HepG2 (cell line): ENCODE data around the gene GNA12. TPM values are rescaled to one million over a fixed set of nuclear protein-coding genes. Genes with fewer than 3 reads are reported as not detected.
A peak's percentile ranks its signal among the peaks of the same experiment; 100 is the strongest.

Experiments
- ARID5B ChIP-seq: IDR thresholded peaks from 2 replicates; pipeline ENCODE4 v1.4.0; 2020; ENCODE audit warnings: mild to moderate bottlenecking, missing genetic modification reagents
- CCDC6 ChIP-seq: sonication (generic); formaldehyde crosslinking; IDR thresholded peaks from 2 replicates; pipeline ENCODE4 v1.8.1; 2022; ENCODE audit warnings: mild to moderate bottlenecking, missing genetic modification reagents, moderate library complexity
- DRAP1 ChIP-seq: IDR thresholded peaks from 2 replicates; pipeline ENCODE4 v1.6.1; 2016; ENCODE audit warnings: missing genetic modification reagents, missing compliant biosample characterization
- EEA1 ChIP-seq: sonication (generic); formaldehyde crosslinking; IDR thresholded peaks from 2 replicates; pipeline ENCODE4 v1.5.1; 2020; ENCODE audit warnings: mild to moderate bottlenecking, missing genetic modification reagents, borderline replicate concordance
- HNF4A ChIP-seq: sonication (generic); formaldehyde crosslinking; IDR thresholded peaks from 2 replicates; pipeline ENCODE4 v1.4.0; 2020; ENCODE audit warnings: missing genetic modification reagents
- IKZF5 ChIP-seq: IDR thresholded peaks from 2 replicates; pipeline ENCODE4 v1.6.1; 2018; ENCODE audit warnings: missing genetic modification reagents, mild to moderate bottlenecking, missing compliant biosample characterization
- KLF12 ChIP-seq: sonication (generic); formaldehyde crosslinking; IDR thresholded peaks from 2 replicates; pipeline ENCODE4 v1.4.0; 2020; ENCODE audit warnings: missing genetic modification reagents, borderline replicate concordance
- MBNL3 ChIP-seq: fragments of 250-450 bp; sonication (Bioruptor Pico); conservative IDR thresholded peaks from 2 replicates; pipeline ENCODE4 v1.8.0; 2022; ENCODE audit warnings: mild to moderate bottlenecking, inconsistent platforms
- MED1 ChIP-seq: sonication (generic); formaldehyde crosslinking; IDR thresholded peaks from 2 replicates; pipeline ENCODE4 v1.4.0; 2020; ENCODE audit warnings: missing genetic modification reagents
- NFATC3 ChIP-seq: sonication (generic); formaldehyde crosslinking; IDR thresholded peaks from 2 replicates; pipeline ENCODE4 v1.5.1; 2020; ENCODE audit warnings: mild to moderate bottlenecking, missing genetic modification reagents
- NR2C2 ChIP-seq: sonication (generic); formaldehyde crosslinking; IDR thresholded peaks from 2 replicates; pipeline ENCODE4 v1.4.0; 2020; ENCODE audit warnings: missing genetic modification reagents, mild to moderate bottlenecking, moderate library complexity, borderline replicate concordance
- SMYD3 ChIP-seq: sonication (generic); formaldehyde crosslinking; IDR thresholded peaks from 2 replicates; pipeline ENCODE4 v1.8.1; 2023; ENCODE audit warnings: mild to moderate bottlenecking, missing genetic modification reagents
- SP2 ChIP-seq: sonication (generic); formaldehyde crosslinking; IDR thresholded peaks from 2 replicates; pipeline ENCODE4 v1.5.1; 2020; ENCODE audit warnings: mild to moderate bottlenecking, missing genetic modification reagents
- TARDBP ChIP-seq: sonication (generic); formaldehyde crosslinking; IDR thresholded peaks from 2 replicates; pipeline ENCODE4 v1.8.0; 2022; ENCODE audit warnings: mild to moderate bottlenecking, missing genetic modification reagents
- UBTF ChIP-seq: sonication (generic); formaldehyde crosslinking; IDR thresholded peaks from 2 replicates; pipeline ENCODE4 v1.4.0; 2020; ENCODE audit warnings: mild to moderate bottlenecking, missing genetic modification reagents
- YEATS4 ChIP-seq: sonication (generic); formaldehyde crosslinking; IDR thresholded peaks from 2 replicates; pipeline ENCODE4 v1.4.0; 2020; ENCODE audit warnings: missing genetic modification reagents, borderline replicate concordance
- ZBTB7B ChIP-seq: sonication (generic); formaldehyde crosslinking; IDR thresholded peaks from 2 replicates; pipeline ENCODE4 v1.4.0; 2020; ENCODE audit warnings: missing genetic modification reagents
- ZNF121 ChIP-seq: sonication (generic); formaldehyde crosslinking; IDR thresholded peaks from 2 replicates; pipeline ENCODE4 v1.5.0; 2020; ENCODE audit warnings: mild to moderate bottlenecking, missing genetic modification reagents
- ZNF180 ChIP-seq: sonication (generic); formaldehyde crosslinking; IDR thresholded peaks from 2 replicates; pipeline ENCODE4 v1.4.0; 2020; ENCODE audit warnings: low read depth, missing genetic modification reagents, borderline replicate concordance
- ZNF335 ChIP-seq: sonication (generic); formaldehyde crosslinking; IDR thresholded peaks from 2 replicates; pipeline ENCODE4 v1.4.0; 2020; ENCODE audit warnings: missing genetic modification reagents
- ZNF451 ChIP-seq: sonication (generic); formaldehyde crosslinking; IDR thresholded peaks from 2 replicates; pipeline ENCODE4 v1.5.0; 2020; ENCODE audit warnings: mild to moderate bottlenecking, missing genetic modification reagents
- ZNF788 ChIP-seq: sonication (generic); formaldehyde crosslinking; IDR thresholded peaks from 2 replicates; pipeline ENCODE4 v1.5.0; 2020; ENCODE audit warnings: mild to moderate bottlenecking, missing genetic modification reagents, borderline replicate concordance
- polyA plus RNA-seq, 8 experiments: library from polyadenylated mRNA; depleted of rRNA in 3 of 8; stranded (reverse) in 7 of 8; unstranded in 1 of 8; fragments of >200 nt; fragmentation: Illumina TruSeq in 4 of 8; extraction: Trizol in 4 of 8; gene quantifications; 2 replicates each; pipeline versions ENCODE4 v1.2.1 to v1.2.3, GENCODE V29; 2011 to 2016; ENCODE audit warnings: low read depth in 4 of 8, missing spikeins in 1 of 8, mixed read lengths in 1 of 8; ENCODE audit not compliant: insufficient read depth in 1 of 8
- total RNA-seq, 5 experiments: library from RNA; depleted of rRNA; stranded (reverse); fragments of >200 nt; fragmentation: Illumina TruSeq; extraction: Trizol; gene quantifications; 2 replicates each; pipeline ENCODE4 v1.2.3, GENCODE V29; 2016; ENCODE audit warnings: low read depth in 1 of 5

The GNA12 gene
- total and polyA plus RNA-seq, 2 of the 13 experiments (the other 11 are each of a cell fraction or from before 2014, with no cell fraction given), result 16.2 to 50.9 TPM

GRCh38 chr7:2805213-2805944, 38.7 kb downstream of the GNA12 start (continued):
- peak; percentile 77 for TF ChIP-seq ZBTB7B (CRISPR knock-in tag)
- peak; percentile 42; the same call in 1 of the 2 replicates for TF ChIP-seq NR2C2 (CRISPR knock-in tag)
- TF ChIP-seq EEA1, result no peak
- peak; percentile 44 for TF ChIP-seq UBTF
- TF ChIP-seq MED1, result peak; percentile 78
- 0 out of 2 replicates have a peak, but pooled peaks have one; percentile 51 for TF ChIP-seq ZNF121 (CRISPR knock-in tag)
- TF ChIP-seq CCDC6 (CRISPR knock-in tag), result peak; percentile 67; the same call in 1 of the 2 replicates
- 0 out of 2 replicates have a peak, but pooled peaks have one; percentile 23 for TF ChIP-seq TARDBP (CRISPR knock-in tag)
- peak; percentile 33; the same call in 1 of the 2 replicates for TF ChIP-seq YEATS4 (CRISPR knock-in tag)
- TF ChIP-seq IKZF5 (CRISPR knock-in tag), result peak; percentile 32; the same call in 1 of the 2 replicates
- TF ChIP-seq SP2 (CRISPR knock-in tag), result no peak
- no peak for TF ChIP-seq ZNF180
- peak; percentile 76 for TF ChIP-seq HNF4A
- TF ChIP-seq ARID5B, result peak; percentile 80
- TF ChIP-seq SMYD3, result no peak
- TF ChIP-seq NFATC3 (CRISPR knock-in tag), result no peak
- 0 out of 2 replicates have a peak, but pooled peaks have one; percentile 42 for TF ChIP-seq ZNF451 (CRISPR knock-in tag)
- TF ChIP-seq KLF12 (CRISPR knock-in tag), result 0 out of 2 replicates have a peak, but pooled peaks have one; percentile 45
- no peak for TF ChIP-seq ZNF788 (CRISPR knock-in tag)
- TF ChIP-seq DRAP1 (CRISPR knock-in tag), result peak; percentile 34; the same call in 1 of the 2 replicates
- no peak for TF ChIP-seq MBNL3 (CRISPR knock-in tag)
- 0 out of 2 replicates have a peak, but pooled peaks have one; percentile 21 for TF ChIP-seq ZNF335 (CRISPR knock-in tag)
